Stimulated activated CD4-positive, alpha-beta T cell treated with anti-CD3 and anti-CD28 coated beads, Interleukin-15, amount 100 ng/mL, for 24 hours (primary cell): Measurements from ENCODE around the gene ACCS.
A peak's percentile ranks its signal among the peaks of the same experiment; 100 is the strongest.

Source experiments
- DNase-seq: peaks from one replicate; pipeline ENCODE4 v3.0.0-alpha.2; 2020

ACCS gene

GRCh38 chr11:44094260-44094868, 28.3 kb downstream of the ACCS start:
- peak; percentile 88 for DNase-seq

- DNase-seq: peak; percentile 90
Measured at GRCh38 chr11:44095506-44096359, 29.7 kb downstream of the ACCS start, which contains the start of gene EXT2. Gene EXT2 (plus strand): TSS chr11:44095678. CDS start chr11:44107713, 12,035 bp downstream.

- no peak for DNase-seq
Measured at GRCh38 chr11:44096360-44097185, 30.5 kb downstream of the ACCS start.

- no peak for DNase-seq
Measured at GRCh38 chr11:44097821-44098220, 31.8 kb downstream of the ACCS start.

- DNase-seq: no peak
Measured at GRCh38 chr11:44101098-44101497, 35.0 kb downstream of the ACCS start.

- peak; percentile 14 for DNase-seq
Measured at GRCh38 chr11:44104481-44105294, 38.6 kb downstream of the ACCS start.

GRCh38 chr11:44108260-44108659, 42.2 kb downstream of the ACCS start:
- DNase-seq: no peak

- DNase-seq: peak; percentile 69
Measured at GRCh38 chr11:44110231-44110679, 44.2 kb downstream of the ACCS start.

GRCh38 chr11:44112091-44112821, 46.2 kb downstream of the ACCS start:
- DNase-seq: no peak

- DNase-seq: no peak
Measured at GRCh38 chr11:44113018-44113417, 46.9 kb downstream of the ACCS start.

GRCh38 chr11:44113572-44113971, 47.5 kb downstream of the ACCS start:
- DNase-seq: no peak

- no peak for DNase-seq
Measured at GRCh38 chr11:44116234-44116830, 50.3 kb downstream of the ACCS start.

- no peak for DNase-seq
Measured at GRCh38 chr11:44120169-44120568, 54.1 kb downstream of the ACCS start.

- DNase-seq: no peak
Measured at GRCh38 chr11:44125598-44125997, 59.5 kb downstream of the ACCS start.

- no peak for DNase-seq
Measured at GRCh38 chr11:44126304-44126703, 60.2 kb downstream of the ACCS start.

- DNase-seq: no peak
Measured at GRCh38 chr11:44127130-44127529, 61.1 kb downstream of the ACCS start.

- no peak for DNase-seq
Measured at GRCh38 chr11:44128729-44129128, 62.7 kb downstream of the ACCS start.

GRCh38 chr11:44130751-44131150, 64.7 kb downstream of the ACCS start:
- DNase-seq: no peak

- no peak for DNase-seq
Measured at GRCh38 chr11:44133335-44133946, 67.4 kb downstream of the ACCS start.
